Activated CD8-positive, alpha-beta memory T cell treated with anti-CD3 and anti-CD28 coated beads, Interleukin-2, amount 50 U/mL, for 24 hours (primary cell): Measurements from ENCODE around the gene KRT17.
"Not testable (repeated sequence)": the region's sequence is repeated elsewhere in the genome, so short reads cannot be mapped to it uniquely, and the experiment has no call there.

Experiments
- DNase-seq: peaks from one replicate; pipeline ENCODE4 v3.0.0-alpha.2; 2020; ENCODE audit errors: extremely low read depth

KRT17 gene

GRCh38 chr17:41633556-41634199, 9.3 kb upstream of the KRT17 start:
- DNase-seq = no peak

- DNase-seq = no peak
These were observed 8.2 kb upstream of the KRT17 start for GRCh38 chr17:41632482-41633105.

DNA sequence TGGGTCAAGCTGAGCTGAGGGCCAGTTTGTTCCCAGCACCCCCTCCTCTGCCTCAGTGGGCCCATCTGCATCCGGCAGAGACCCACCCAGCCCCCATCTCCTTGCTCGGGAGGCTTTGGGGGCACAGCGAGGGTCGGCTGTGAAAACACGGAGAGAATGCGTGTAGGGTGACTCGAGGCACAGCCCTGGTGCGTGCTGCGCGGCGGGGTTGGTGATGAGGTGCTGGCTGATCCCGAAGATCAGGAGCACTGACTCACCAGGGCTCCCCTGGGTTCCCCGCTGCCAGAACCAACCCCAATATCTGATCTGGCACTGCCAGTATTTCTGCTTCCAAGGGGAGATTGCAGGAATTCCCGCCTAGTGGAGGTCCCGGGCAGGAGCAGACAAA, 7.5 kb upstream of the KRT17 start:
- no peak for DNase-seq

- DNase-seq = no peak
These were observed 6.9 kb upstream of the KRT17 start for GRCh38 chr17:41631025-41631897.

GRCh38 chr17:41629826-41630670, 5.7 kb upstream of the KRT17 start:
- DNase-seq = no peak

DNA sequence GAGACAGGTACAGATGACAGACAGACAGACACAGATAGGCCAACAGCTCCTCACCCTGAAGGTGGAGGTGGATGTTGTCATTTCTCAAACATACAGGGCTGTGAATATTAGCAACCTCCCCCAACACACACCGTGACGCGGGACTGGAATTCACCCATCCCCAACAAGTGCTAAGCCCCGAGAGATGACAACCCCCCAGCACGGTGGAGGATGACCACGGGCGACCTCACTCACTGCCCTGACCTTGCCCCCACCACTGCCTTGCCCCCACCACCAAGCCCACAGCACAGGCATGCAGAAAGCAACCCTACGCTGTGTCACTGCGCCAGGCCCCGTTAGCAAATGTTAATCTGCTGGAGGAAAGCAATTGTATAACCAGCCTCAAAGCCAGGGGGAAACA, 4.9 kb upstream of the KRT17 start:
- no peak for DNase-seq

GRCh38 chr17:41628621-41629255, 4.4 kb upstream of the KRT17 start:
- DNase-seq = not testable (repeated sequence)

DNA sequence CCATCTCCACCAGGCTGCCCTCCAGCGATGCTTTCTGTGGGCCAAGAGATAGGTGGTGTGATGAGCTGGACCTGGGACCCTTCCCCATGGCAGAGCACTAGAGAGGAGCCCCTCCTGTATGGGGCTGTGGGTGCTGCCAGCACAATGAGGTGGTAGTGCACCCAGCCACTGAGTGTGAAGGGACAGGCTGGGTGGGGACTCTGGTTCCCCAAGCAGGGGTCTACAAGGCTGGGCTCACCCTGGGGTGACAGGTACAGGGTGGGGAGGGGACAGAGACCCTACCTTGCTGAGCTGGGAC, 3.6 kb upstream of the KRT17 start:
- not testable (repeated sequence) for DNase-seq

DNA sequence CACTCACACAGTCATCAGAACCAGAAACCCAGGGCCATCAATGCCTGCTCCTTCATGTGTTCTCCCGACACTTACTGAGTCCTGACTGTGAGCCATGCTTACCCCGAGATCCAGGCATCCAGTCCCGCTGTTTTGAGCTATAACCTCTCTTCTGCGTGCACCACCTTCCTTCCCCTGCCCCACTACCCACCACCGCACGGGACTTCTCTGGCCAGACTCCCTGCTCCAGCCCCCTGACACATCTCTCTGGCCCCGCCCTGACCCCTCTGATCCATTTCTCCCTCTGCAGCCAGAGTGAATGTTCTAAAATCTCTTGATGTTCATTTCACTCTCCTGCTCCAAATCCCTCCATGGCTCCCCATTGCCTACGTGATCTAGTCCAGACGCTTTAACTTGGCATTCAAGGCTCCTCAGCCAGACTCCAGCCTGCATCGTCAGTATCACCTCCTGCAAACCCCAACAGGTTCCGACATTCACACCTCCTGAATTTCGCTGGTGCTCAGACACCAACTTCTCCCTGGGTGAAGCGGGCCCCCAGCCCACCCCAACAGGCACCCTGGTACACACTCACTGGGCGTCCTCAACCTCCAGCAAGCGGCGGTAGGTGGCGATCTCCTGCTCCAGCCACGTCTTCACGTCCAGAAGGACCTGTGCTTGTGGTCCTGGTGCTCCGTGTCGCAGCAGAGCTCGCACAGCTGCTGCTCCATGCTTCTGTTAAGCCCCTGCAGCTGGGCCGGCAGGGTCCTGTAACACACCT, 3.1 kb upstream of the KRT17 start:
- DNase-seq = no peak

DNA sequence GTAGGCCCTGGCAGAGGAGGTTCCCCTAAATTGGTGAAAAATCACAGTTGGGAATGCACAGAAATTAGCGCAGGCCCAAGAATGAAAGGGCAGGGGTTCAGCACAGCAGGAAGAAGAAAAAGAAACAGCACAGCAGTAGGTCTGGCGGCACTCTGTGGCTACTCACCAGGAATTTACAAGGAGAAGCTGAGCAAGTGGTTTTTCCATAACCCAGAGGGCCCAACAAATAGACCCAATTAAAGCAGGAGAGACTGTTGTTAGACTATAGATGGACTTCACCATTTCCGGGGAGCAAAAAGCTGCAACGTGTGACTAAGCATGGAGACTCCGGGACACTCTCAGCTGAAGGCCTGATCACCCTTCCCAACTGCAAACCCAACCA, 2.5 kb upstream of the KRT17 start:
- not testable (repeated sequence) for DNase-seq

- not testable (repeated sequence) for DNase-seq
These were observed 1.9 kb upstream of the KRT17 start for GRCh38 chr17:41626028-41626913.

GRCh38 chr17:41625602-41626001, 1.2 kb upstream of the KRT17 start:
- DNase-seq = no peak

DNA sequence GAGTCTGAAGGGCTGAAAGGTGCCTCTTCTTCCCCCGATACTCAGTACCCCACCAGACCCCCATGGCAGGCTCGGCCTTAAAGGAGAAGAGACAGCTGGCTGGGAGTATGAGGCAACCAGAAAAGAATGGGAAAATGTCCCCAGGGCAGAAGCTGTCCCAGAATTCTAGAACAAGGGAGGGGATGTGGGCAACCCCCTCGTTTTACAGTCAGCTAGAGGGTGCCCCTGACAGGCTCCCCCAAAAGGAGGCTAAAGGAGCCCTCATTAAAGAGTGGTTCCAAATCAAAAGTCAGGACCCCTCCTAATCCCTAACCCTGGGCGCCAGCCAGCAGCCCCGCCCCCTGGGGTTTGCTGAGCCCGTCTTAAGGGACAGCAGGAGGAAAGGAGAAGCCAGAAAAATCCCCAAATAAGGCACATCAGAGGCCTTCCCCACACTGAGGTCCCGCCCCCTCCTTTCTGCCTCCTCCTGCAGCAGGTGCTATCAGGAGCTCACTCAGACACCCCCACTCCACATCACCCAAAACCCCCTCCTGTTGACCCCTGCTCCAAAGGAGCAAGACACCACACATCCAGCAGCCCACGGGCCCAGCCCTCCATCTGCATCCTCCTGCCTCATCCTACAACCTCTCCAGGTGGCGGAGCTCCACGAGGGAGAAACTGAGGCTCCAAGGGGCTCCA, 1.1 kb downstream of the KRT17 start:
- not testable (repeated sequence) for DNase-seq

DNA sequence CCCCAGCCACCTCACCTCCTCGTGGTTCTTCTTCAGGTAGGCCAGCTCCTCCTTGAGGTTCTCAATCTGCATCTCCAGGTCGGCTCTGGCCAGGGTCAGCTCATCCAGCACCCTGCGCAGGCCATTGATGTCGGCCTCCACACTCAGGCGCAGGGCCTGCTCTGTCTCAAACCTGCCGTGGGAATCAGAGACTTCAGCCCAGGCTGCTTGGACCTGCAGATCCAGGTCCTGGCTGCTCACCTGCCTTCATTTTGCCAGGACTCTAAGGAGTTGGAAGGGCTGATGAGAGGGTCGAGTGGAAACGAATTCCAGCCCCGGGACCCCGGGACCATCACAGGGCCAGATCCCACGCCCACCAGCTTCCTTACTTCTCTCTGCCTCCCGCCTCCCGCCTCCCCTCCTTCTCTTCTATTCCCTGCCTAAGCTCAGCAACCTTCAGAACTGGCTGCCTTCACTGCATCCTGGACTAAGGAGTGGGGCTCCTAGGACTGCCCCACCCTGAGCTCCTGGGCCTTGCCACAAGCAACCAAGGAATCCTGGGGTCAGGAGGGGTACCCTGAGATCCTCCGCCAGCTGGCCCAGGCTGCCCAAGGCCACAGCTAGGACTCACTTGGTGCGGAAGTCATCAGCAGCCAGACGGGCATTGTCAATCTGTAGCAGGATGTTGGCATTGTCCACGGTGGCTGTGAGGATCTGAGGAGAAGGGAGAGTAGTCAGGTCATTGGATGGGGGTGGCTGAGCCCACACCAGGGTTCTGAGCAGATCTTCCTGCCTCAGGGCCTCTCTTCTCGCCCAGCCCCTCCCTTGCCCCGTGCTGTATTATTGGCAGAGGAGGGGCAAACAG, 1.8 kb downstream of the KRT17 start:
- not testable (repeated sequence) for DNase-seq

- no peak for DNase-seq
These were observed 2.5 kb downstream of the KRT17 start for GRCh38 chr17:41621916-41622315.

DNA sequence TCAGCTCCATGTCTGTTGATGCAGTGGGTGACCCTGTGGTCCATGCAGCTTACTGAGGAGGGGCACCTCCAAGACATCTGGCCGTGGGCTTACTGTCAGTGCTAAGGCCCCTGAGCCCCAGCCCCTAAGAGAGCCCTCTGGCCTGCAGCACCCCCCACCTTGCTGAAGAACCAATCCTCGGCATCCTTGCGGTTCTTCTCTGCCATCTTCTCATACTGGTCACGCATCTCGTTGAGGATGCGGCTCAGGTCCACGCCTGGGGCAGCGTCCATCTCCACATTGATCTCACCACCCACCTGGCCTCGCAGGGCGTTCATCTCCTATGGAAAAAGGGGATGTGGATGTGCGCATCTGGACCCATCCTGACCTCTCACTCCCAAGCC, 2.9 kb downstream of the KRT17 start:
- not testable (repeated sequence) for DNase-seq

DNA sequence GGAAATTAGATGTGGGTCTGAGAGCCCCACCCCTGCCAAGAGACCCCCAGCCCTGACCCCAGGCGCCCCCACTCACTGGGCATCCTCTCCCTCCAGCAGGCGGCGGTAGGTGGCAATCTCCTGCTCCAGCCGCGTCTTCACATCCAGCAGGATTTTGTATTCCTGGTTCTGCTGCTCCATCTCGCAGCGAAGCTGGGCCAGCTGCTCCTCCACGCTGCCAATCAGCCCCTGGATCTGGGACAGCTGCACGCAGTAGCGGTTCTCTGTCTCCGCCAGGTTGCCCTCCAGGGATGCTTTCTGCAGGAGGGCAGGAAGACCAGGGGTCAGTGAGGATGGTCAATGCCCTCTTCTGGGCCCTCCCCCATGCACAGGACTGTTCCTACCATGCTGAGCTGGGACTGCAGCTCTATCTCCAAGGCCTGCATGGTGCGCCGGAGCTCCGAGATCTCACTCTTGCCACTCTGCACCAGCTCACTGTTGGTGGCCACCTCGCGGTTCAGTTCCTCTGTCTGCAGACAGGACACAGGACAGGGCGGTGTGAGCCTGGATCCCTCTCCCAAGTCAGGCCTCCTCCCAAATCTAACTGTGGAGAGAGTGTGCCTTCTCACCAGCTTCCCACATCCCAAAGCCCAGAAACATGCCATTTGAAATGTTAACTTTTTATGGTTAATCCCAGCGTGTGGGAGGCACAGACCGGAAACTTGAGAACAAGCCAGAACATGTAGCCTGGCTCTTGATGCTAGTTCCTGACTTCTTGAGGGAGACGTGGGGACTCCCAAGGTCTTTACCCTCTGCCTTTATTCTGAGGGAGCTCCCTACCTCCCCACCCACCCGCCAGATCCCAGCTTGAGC, 3.6 kb downstream of the KRT17 start:
- DNase-seq = no peak
